ENCODE results near the gene MFSD11.

Gene MFSD11

GRCh38 chr17:76723812-76724211 lies 14.1 kb upstream of the MFSD11 start:
- Histone ChIP-seq H3K27me3 (ENCODE audit: control insufficient read depth, low read length) (no peaks in the 10 kb centered on the region), H3K79me2 (ENCODE audit: control insufficient read depth, low read length) (peaks cover 59% of the 10 kb centered on the region)

GRCh38 chr17:76725580-76726230 lies 12.2 kb upstream of the MFSD11 start:
- peak overlapping the region; percentile 93 for H3K27ac ChIP-seq (ENCODE audit: low read depth, low read length)

More at GRCh38 chr17:76723812-76724211, 14.1 kb upstream of the MFSD11 start:
- Histone ChIP-seq H3K27ac (ENCODE audit: low read depth, low read length) (no peak overlapping the region), H3K4me3 (ENCODE audit: low read length) (no peak overlapping the region), H3K36me3 (ENCODE audit: control insufficient read depth, low read length) (peaks cover 84% of the 10 kb centered on the region), H3K9me3 (ENCODE audit: control insufficient read depth, insufficient read depth, low read length) (no peaks in the 10 kb centered on the region), H3K4me1 (ENCODE audit: control insufficient read depth, low read length) (peaks cover 24% of the 10 kb centered on the region), H3F3A (ENCODE audit: control insufficient read depth, insufficient read depth) (peaks cover 7% of the 10 kb centered on the region; the same call in 1 of the 2 replicates), H3K4me2 (ENCODE audit: low read length) (no peak overlapping the region; the same call in 1 of the 2 replicates), H3K9me2 (replicated peaks; ENCODE audit: control insufficient read depth, low read length) (no peaks in the 10 kb centered on the region), H4K20me1 (ENCODE audit: control insufficient read depth, insufficient read depth, low read depth, low read length) (0 out of 2 replicates have a peak, but pooled peaks cover 3% of the 10 kb centered on the region)
- TF ChIP-seq EZH2phosphoT487 (IDR thresholded peaks at IDR 0.05; ENCODE audit: borderline replicate concordance, low read length) (no peak), CTCF (IDR thresholded peaks at IDR 0.05; ENCODE audit: low read depth, low read length, poor library complexity, severe bottlenecking) (no peak)

GRCh38 chr17:76726231-76726775 lies 11.6 kb upstream of the MFSD11 start, which contains the start of gene JMJD6:
JMJD6 (minus strand) TSS chr17:76726606; CDS start chr17:76726475, 131 bp downstream.
- H3K36me3 ChIP-seq (ENCODE audit: control insufficient read depth, low read length) = peaks cover 78% of the 10 kb centered on the region
- H3K4me1 ChIP-seq (ENCODE audit: control insufficient read depth, low read length) = peaks cover 46% of the 10 kb centered on the region
- H3K79me2 ChIP-seq (ENCODE audit: control insufficient read depth, low read length) = peaks cover 81% of the 10 kb centered on the region

More at GRCh38 chr17:76725580-76726230, 12.2 kb upstream of the MFSD11 start:
- H3K27me3 ChIP-seq (ENCODE audit: control insufficient read depth, low read length) = no peaks in the 10 kb centered on the region
- 0 out of 2 replicates have a peak, but pooled peaks cover 3% of the 10 kb centered on the region for H4K20me1 ChIP-seq (ENCODE audit: control insufficient read depth, insufficient read depth, low read depth, low read length)
- H3K9me2 ChIP-seq (replicated peaks; ENCODE audit: control insufficient read depth, low read length) = no peaks in the 10 kb centered on the region
- H3K79me2 ChIP-seq (ENCODE audit: control insufficient read depth, low read length) = peaks cover 77% of the 10 kb centered on the region
- H3K4me1 ChIP-seq (ENCODE audit: control insufficient read depth, low read length) = peaks cover 42% of the 10 kb centered on the region
- H3K4me3 ChIP-seq (ENCODE audit: low read length) = peak overlapping the region; percentile 84
- no peaks in the 10 kb centered on the region for H3K9me3 ChIP-seq (ENCODE audit: control insufficient read depth, insufficient read depth, low read length)
- peak overlapping the region; percentile 96 for H3K4me2 ChIP-seq (ENCODE audit: low read length)
- TF ChIP-seq EZH2phosphoT487 (IDR thresholded peaks at IDR 0.05; ENCODE audit: borderline replicate concordance, low read length) (no peak), CTCF (IDR thresholded peaks at IDR 0.05; ENCODE audit: low read depth, low read length, poor library complexity, severe bottlenecking) (no peak)
- H3F3A ChIP-seq (ENCODE audit: control insufficient read depth, insufficient read depth) = peaks cover 18% of the 10 kb centered on the region
- peaks cover 81% of the 10 kb centered on the region for H3K36me3 ChIP-seq (ENCODE audit: control insufficient read depth, low read length)

More at GRCh38 chr17:76726231-76726775, 11.6 kb upstream of the MFSD11 start, which contains the start of gene JMJD6:
- peaks cover 21% of the 10 kb centered on the region for H3F3A ChIP-seq (ENCODE audit: control insufficient read depth, insufficient read depth)
- 0 out of 2 replicates have a peak, but pooled peaks cover 3% of the 10 kb centered on the region for H4K20me1 ChIP-seq (ENCODE audit: control insufficient read depth, insufficient read depth, low read depth, low read length)
- peak within 1 kb of the TSS; percentile 96 for H3K4me2 ChIP-seq (ENCODE audit: low read length)
- H3K4me3 ChIP-seq (ENCODE audit: low read length) = peak within 1 kb of the TSS; percentile 84
- H3K27me3 ChIP-seq (ENCODE audit: control insufficient read depth, low read length) = no peaks in the 10 kb centered on the region
- H3K9me2 ChIP-seq (replicated peaks; ENCODE audit: control insufficient read depth, low read length) = no peaks in the 10 kb centered on the region
- H3K9me3 ChIP-seq (ENCODE audit: control insufficient read depth, insufficient read depth, low read length) = no peaks in the 10 kb centered on the region
- H3K27ac ChIP-seq (ENCODE audit: low read depth, low read length) = peak within 1 kb of the TSS; percentile 93
- no peak for TF ChIP-seq EZH2phosphoT487 (IDR thresholded peaks at IDR 0.05; ENCODE audit: borderline replicate concordance, low read length)
- TF ChIP-seq CTCF (IDR thresholded peaks at IDR 0.05; ENCODE audit: low read depth, low read length, poor library complexity, severe bottlenecking) = no peak
